Adrenal gland (tissue), 12 donors: ENCODE results near the gene EPG5. TPM values are rescaled to one million over a fixed set of nuclear protein-coding genes. Genes with fewer than 3 reads are reported as not detected.

Source experiments
- DNase-seq, 7 donors: peaks; one replicate each; pipeline ENCODE4 v3.0.0-alpha.2; 2019 to 2020
- H3K27ac ChIP-seq, 5 donors: fragments of 200-600 bp; sonication (generic) in 4 of 5; 1 replicate in 3 of 5; 2 replicates in 2 of 5; pipeline versions ENCODE4 v1.5.1 to v1.8.0; 2016 to 2020; ENCODE audit warnings: mild to moderate bottlenecking in 1 of 5
- H3K27me3 ChIP-seq: fragments of 200-600 bp; 2 replicates; pipeline ENCODE4 v1.8.0; 2021
- H3K36me3 ChIP-seq, 2 donors: fragments of 200-600 bp; replicated peaks in 1 of 2; 1 replicate in 1 of 2; 2 replicates in 1 of 2; pipeline versions ENCODE4 v1.5.1 to v1.8.0; 2018 to 2022
- H3K4me1 ChIP-seq, 2 donors: fragments of 200-600 bp; replicated peaks in 1 of 2; 1 replicate in 1 of 2; 2 replicates in 1 of 2; pipeline versions ENCODE4 v1.5.1 to v1.8.0; 2018 to 2021
- H3K4me3 ChIP-seq, 4 donors: fragments of 200-600 bp; sonication (generic) in 3 of 4; one replicate each; pipeline ENCODE4 v1.5.1; 2016 to 2018
- H3K9me3 ChIP-seq, 3 donors: fragments of 200-600 bp; sonication (generic) in 1 of 3; replicated peaks in 1 of 3; 1 replicate in 2 of 3; 2 replicates in 1 of 3; pipeline versions ENCODE4 v1.5.1 to v1.8.0; 2016 to 2021
- POLR2A ChIP-seq, 2 donors: fragments of 450-650 bp; IDR thresholded peaks; one replicate each; pipeline ENCODE4 v1.6.1; 2017; ENCODE audit warnings: antibody characterized with exemption in 2 of 2, mild to moderate bottlenecking in 2 of 2, moderate library complexity in 1 of 2
- WGBS, 4 donors: extraction: QIAGEN DNeasy Blood & Tissue Kit in 2 of 4; methylation state at CpG; one replicate each; pipeline versions ENCODE4 v1.1.5 to v1.1.7; 2013 to 2017; 5-methylcytosine and 5-hydroxymethylcytosine counted together
- intact Hi-C, 2 donors: fragments of 100-400 bp; cut with DNase I; formaldehyde crosslinking; loops; one replicate each; pipeline versions ENCODE4 v1.14.1 to v1.15.0; 2022 to 2023
- polyA plus RNA-seq, 3 donors: library from polyadenylated mRNA; stranded (reverse); fragments of 200-250 nt in 2 of 3; fragments of 350-450 nt in 1 of 3; fragmentation: Illumina TruSeq in 1 of 3; extraction: RNeasy Lipid Tissue Mini Kit (QIAGEN cat#74804) in 1 of 3; gene quantifications; one replicate each; pipeline ENCODE4 v1.2.3, GENCODE V29; 2013 to 2014
- total RNA-seq, 9 donors: library from RNA; depleted of rRNA in 4 of 9; stranded (reverse); fragments of >200 nt in 4 of 9; fragments of 120-200 nt in 1 of 9; fragmentation: NEBNext Ultra II Directional in 1 of 9; extraction: Animal tissue kit (Norgen Biotek cat#: 25700) in 1 of 9; gene quantifications; one replicate each; pipeline versions ENCODE4 v1.1.0 to v1.2.4, GENCODE V29; 2013 to 2023
- TF ChIP-seq, protein P1 (sequence below), 6 experiments: fragments of 450-650 bp in 4 of 6; fragments of 200-600 bp in 2 of 6; sonication (generic) in 1 of 6; IDR thresholded peaks; 1 replicate in 5 of 6; 2 replicates in 1 of 6; pipeline versions ENCODE4 v1.5.1 to v1.8.0; 2016 to 2021; ENCODE audit warnings: antibody characterized with exemption in 6 of 6, mild to moderate bottlenecking in 2 of 6, moderate library complexity in 1 of 6
- donor health status: healthy with polysubstance abuse.
- donor health status: Bipolar disorder and iron deficiency.
- donor health status: DM: yes; HTN: yes; CAD: no.
- donor health status: DM: no; HTN: no; CAD: no.
- donor health status: DM: no; HTN: no; CAD: no.
- donor health status: DM: yes; HTN: yes; CAD: no.

Gene EPG5
- total and polyA plus RNA-seq, 12 donors = 7.3 to 80.3 (median 23.3) TPM

DNA sequence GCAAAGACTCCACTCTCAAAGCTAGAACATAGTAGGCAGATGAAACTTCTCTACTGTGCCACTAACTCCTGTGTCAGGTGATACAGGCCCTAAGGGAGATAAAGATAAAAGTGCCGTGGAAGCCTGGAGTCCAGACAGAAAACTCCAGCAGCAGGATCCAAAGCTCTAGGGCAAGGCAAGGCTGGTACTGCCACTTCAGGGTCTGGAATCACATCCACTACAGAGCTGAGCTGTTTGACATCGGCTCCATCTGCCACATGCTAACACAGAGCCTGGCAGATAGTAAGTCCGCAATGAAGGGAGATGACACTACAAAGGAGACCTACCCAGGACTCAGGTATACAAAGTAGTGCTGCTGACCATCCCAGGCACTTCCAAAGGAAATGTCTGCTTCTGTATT, 34.4 kb downstream of the EPG5 start:
- DNase-seq = no peak
- H3K9me3 ChIP-seq = no peaks in the 10 kb centered on the region
- no peak overlapping the region for H3K27ac ChIP-seq
- H3K27me3 ChIP-seq = no peaks in the 10 kb centered on the region
- H3K4me1 ChIP-seq = no peaks in the 10 kb centered on the region
- no peak for TF ChIP-seq POLR2A (IDR thresholded peaks at IDR 0.05)
- TF ChIP-seq, protein P1, sequence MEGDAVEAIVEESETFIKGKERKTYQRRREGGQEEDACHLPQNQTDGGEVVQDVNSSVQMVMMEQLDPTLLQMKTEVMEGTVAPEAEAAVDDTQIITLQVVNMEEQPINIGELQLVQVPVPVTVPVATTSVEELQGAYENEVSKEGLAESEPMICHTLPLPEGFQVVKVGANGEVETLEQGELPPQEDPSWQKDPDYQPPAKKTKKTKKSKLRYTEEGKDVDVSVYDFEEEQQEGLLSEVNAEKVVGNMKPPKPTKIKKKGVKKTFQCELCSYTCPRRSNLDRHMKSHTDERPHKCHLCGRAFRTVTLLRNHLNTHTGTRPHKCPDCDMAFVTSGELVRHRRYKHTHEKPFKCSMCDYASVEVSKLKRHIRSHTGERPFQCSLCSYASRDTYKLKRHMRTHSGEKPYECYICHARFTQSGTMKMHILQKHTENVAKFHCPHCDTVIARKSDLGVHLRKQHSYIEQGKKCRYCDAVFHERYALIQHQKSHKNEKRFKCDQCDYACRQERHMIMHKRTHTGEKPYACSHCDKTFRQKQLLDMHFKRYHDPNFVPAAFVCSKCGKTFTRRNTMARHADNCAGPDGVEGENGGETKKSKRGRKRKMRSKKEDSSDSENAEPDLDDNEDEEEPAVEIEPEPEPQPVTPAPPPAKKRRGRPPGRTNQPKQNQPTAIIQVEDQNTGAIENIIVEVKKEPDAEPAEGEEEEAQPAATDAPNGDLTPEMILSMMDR (IDR thresholded peaks at IDR 0.05) = no peak
- H3K4me3 ChIP-seq = no peak overlapping the region
- intact Hi-C loops = no loop called here
- 79 to 90% (median 83%) methylated on average over 2 to 3 of the region's 3 CpGs for WGBS, 4 donors
- H3K36me3 ChIP-seq = peaks cover 0 to 48% of the 10 kb centered on the region in 2 donors

DNA sequence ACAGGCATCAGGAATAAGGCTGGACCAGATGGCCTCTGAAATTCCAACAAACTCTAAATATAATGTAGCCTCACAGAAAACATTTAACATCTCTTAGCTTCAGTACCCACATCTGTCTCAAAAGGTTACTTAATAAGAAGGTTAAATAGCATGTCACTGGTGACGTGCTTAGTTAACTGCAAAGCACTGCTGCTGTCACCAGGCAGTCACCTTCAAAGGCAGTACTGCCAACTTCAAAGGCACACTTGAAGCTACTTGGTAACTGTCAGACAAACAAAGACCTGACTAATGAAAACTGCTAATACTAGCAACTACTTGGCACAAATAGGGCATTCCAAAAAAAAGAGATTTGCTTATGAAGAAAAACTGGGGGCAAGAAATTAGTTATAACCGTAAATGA, 36.2 kb downstream of the EPG5 start:
- intact Hi-C loops = no loop called here
- H3K27me3 ChIP-seq = no peaks in the 10 kb centered on the region
- 87 to 92% (median 90%) methylated on average over 2 of the region's 2 CpGs for WGBS, 4 donors
- H3K9me3 ChIP-seq = no peaks in the 10 kb centered on the region
- DNase-seq = no peak
- H3K4me3 ChIP-seq = no peak overlapping the region
- peaks cover 0 to 46% of the 10 kb centered on the region in 2 donors for H3K36me3 ChIP-seq
- TF ChIP-seq, protein P1 (IDR thresholded peaks at IDR 0.05) = no peak
- no peak for TF ChIP-seq POLR2A (IDR thresholded peaks at IDR 0.05)
- H3K4me1 ChIP-seq = no peaks in the 10 kb centered on the region
- H3K27ac ChIP-seq = no peak overlapping the region

DNA sequence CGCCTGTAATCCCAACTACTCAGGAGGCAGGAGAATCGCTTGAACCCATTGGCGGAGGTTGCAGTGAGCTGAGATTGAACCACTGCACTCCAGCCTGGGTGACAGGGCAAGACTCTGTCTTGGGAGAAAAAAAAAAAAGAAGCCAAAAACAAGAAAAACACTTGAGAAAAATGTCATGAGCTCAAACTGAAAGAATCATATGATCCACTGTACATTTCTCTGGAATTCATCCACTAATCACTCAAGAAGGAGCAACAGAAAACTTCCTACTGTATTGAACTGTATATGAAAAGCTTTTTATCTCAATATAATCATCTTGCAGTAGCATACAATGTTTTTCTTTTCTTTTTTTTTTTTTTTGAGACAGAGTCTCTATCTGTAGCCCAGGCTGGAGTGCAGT, 40.4 kb downstream of the EPG5 start:
- no peak overlapping the region for H3K27ac ChIP-seq
- DNase-seq = no peak
- intact Hi-C loops = no loop called here
- H3K9me3 ChIP-seq = no peaks in the 10 kb centered on the region
- H3K36me3 ChIP-seq = peaks cover 0 to 67% of the 10 kb centered on the region in 2 donors
- no peaks in the 10 kb centered on the region for H3K4me1 ChIP-seq
- TF ChIP-seq POLR2A (IDR thresholded peaks at IDR 0.05) = no peak
- TF ChIP-seq, protein P1 (IDR thresholded peaks at IDR 0.05) = no peak
- H3K27me3 ChIP-seq = no peaks in the 10 kb centered on the region
- 93 to 100% (median 98%) methylated on average over 3 of the region's 3 CpGs for WGBS, 4 donors
- H3K4me3 ChIP-seq = no peak overlapping the region

DNA sequence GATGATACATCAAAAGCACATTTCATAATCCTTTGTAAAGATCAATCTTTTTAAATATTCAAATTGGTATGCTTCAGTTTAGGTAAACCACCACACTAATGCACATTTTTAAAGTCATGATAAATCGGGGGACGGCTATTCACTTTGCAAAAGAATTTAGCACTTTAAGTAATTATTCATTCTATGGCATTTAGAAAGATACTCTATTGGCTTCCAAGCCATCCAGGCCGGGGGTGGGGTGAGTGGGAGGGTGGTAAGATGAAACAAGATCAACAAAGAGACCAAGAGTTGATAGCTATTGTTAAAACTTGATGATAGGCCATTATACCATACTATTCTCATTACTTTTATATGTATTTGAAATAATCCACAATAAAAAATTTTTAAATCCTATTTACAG, 41.0 kb downstream of the EPG5 start:
- no peak overlapping the region for H3K4me3 ChIP-seq
- H3K36me3 ChIP-seq = peaks cover 0 to 67% of the 10 kb centered on the region in 2 donors
- intact Hi-C loops = no loop called here
- H3K27ac ChIP-seq = no peak overlapping the region
- TF ChIP-seq, protein P1 (IDR thresholded peaks at IDR 0.05) = no peak
- TF ChIP-seq POLR2A (IDR thresholded peaks at IDR 0.05) = no peak
- H3K27me3 ChIP-seq = no peaks in the 10 kb centered on the region
- no peaks in the 10 kb centered on the region for H3K9me3 ChIP-seq
- peaks cover 0 to under 1% of the 10 kb centered on the region in 2 donors for H3K4me1 ChIP-seq
- WGBS, 4 donors = 85 to 92% (median 88%) methylated on average over 3 of the region's 3 CpGs
- DNase-seq = no peak
